ENCODE results near the gene RYR3.

The RYR3 gene

GRCh38 chr15:33384307-33384706 lies 73.5 kb downstream of the RYR3 start:
- Histone ChIP-seq H2AK5ac (ENCODE audit: low read length, severe bottlenecking) (no peak overlapping the region), H3K4me1 (ENCODE audit: control insufficient read depth, insufficient read depth, low read depth, low read length) (peaks cover 1% of the 10 kb centered on the region), H2BK5ac (ENCODE audit: low read depth, low read length, poor library complexity, severe bottlenecking) (no peak overlapping the region), H3K14ac (ENCODE audit: low read length in 2 of 2) (no peak overlapping the region), H3K4me2 (ENCODE audit: low read length, poor library complexity, severe bottlenecking) (no peak overlapping the region), H3K23ac (ENCODE audit: low read length in 2 of 2) (no peak overlapping the region), H3K27me3 (ENCODE audit: control insufficient read depth in 1 of 2, insufficient read depth in 1 of 2, low read length in 2 of 2) (peaks cover 5 to 13% of the 10 kb centered on the region in 2 experiments), H3K9me3 (ENCODE audit: control insufficient read depth, low read length) (no peaks in the 10 kb centered on the region), H2BK120ac (ENCODE audit: low read depth, low read length) (no peak overlapping the region), H3K9ac (ENCODE audit: low read length) (no peak overlapping the region), H3K36me3 (ENCODE audit: control insufficient read depth in 1 of 2, insufficient read depth in 2 of 2, low read depth in 1 of 2, low read length in 2 of 2) (no peaks in the 10 kb centered on the region), H4K91ac (ENCODE audit: low read length) (no peak overlapping the region), H3K27ac (ENCODE audit: low read length, poor library complexity, severe bottlenecking) (no peak overlapping the region), H4K8ac (ENCODE audit: low read length) (no peak overlapping the region), H2BK12ac (ENCODE audit: low read length in 2 of 2) (no peak overlapping the region), H2BK15ac (ENCODE audit: low read depth, poor library complexity, severe bottlenecking) (no peak overlapping the region), H3K4me3 (ENCODE audit: insufficient read depth in 1 of 2, low read depth in 1 of 2, low read length in 2 of 2) (no peak overlapping the region), H2AFZ (ENCODE audit: low read depth, low read length) (no peak overlapping the region), H3K79me1 (replicated peaks; ENCODE audit: low read length, poor library complexity, severe bottlenecking) (no peaks in the 10 kb centered on the region), H3K4ac (ENCODE audit: low read depth in 1 of 2, low read length in 2 of 2) (no peak overlapping the region), H3K18ac (ENCODE audit: low read depth in 1 of 2, low read length in 2 of 2) (no peak overlapping the region)
- 90% methylated on average over 3 of the region's 3 CpGs for WGBS
- DNase-seq: no peak

DNA sequence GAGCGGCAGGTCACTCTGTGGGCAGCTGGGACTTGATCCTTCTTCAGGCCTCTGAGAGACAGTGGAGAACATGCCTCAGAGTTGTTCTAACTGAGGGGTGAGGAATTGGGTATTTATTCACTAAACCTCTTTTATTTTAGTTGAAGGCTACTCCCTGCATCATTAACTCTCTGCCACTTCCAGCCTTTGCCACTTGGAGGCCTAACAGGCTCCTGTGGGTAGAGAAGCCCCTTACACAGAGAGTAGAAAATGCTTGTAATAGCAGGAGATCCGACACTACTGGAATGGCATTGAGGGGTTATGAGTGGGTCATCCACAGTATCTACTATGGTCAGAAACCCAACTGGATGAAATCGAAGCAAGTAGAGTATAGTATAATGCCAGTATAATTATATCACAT lies 81.7 kb downstream of the RYR3 start:
- WGBS: 92% methylated on average over 2 of the region's 3 CpGs
- Histone ChIP-seq H4K8ac (ENCODE audit: low read length) (no peak overlapping the region), H2BK120ac (ENCODE audit: low read depth, low read length) (no peak overlapping the region)

GRCh38 chr15:33393546-33393945 lies 82.8 kb downstream of the RYR3 start:
- Histone ChIP-seq H3K4me1 (ENCODE audit: control insufficient read depth, insufficient read depth, low read depth, low read length) (peaks cover under 1% of the 10 kb centered on the region), H3K4me2 (ENCODE audit: low read length, poor library complexity, severe bottlenecking) (no peak overlapping the region), H3K9me3 (ENCODE audit: control insufficient read depth, low read length) (no peaks in the 10 kb centered on the region), H2BK120ac (ENCODE audit: low read depth, low read length) (no peak overlapping the region), H3K27ac (ENCODE audit: low read length, poor library complexity, severe bottlenecking) (no peak overlapping the region), H2AFZ (ENCODE audit: low read depth, low read length) (no peak overlapping the region), H3K23ac (ENCODE audit: low read length in 2 of 2) (no peak overlapping the region), H3K36me3 (ENCODE audit: control insufficient read depth in 1 of 2, insufficient read depth in 2 of 2, low read depth in 1 of 2, low read length in 2 of 2) (no peaks in the 10 kb centered on the region), H3K4me3 (ENCODE audit: insufficient read depth in 1 of 2, low read depth in 1 of 2, low read length in 2 of 2) (no peak overlapping the region), H2BK15ac (ENCODE audit: low read depth, poor library complexity, severe bottlenecking) (no peak overlapping the region), H3K79me1 (replicated peaks; ENCODE audit: low read length, poor library complexity, severe bottlenecking) (peaks cover 5% of the 10 kb centered on the region), H2AK5ac (ENCODE audit: low read length, severe bottlenecking) (no peak overlapping the region), H3K27me3 (ENCODE audit: control insufficient read depth in 1 of 2, insufficient read depth in 1 of 2, low read length in 2 of 2) (peaks cover 14 to 41% of the 10 kb centered on the region in 2 experiments), H3K4ac (ENCODE audit: low read depth in 1 of 2, low read length in 2 of 2) (no peak overlapping the region), H4K91ac (ENCODE audit: low read length) (no peak overlapping the region), H2BK5ac (ENCODE audit: low read depth, low read length, poor library complexity, severe bottlenecking) (no peak overlapping the region), H4K8ac (ENCODE audit: low read length) (no peak overlapping the region), H3K14ac (ENCODE audit: low read length in 2 of 2) (no peak overlapping the region), H3K18ac (ENCODE audit: low read depth in 1 of 2, low read length in 2 of 2) (no peak overlapping the region), H3K9ac (ENCODE audit: low read length) (no peak overlapping the region), H2BK12ac (ENCODE audit: low read length in 2 of 2) (no peak overlapping the region)
- DNase-seq: no peak
- WGBS: 82% methylated on average over 6 of the region's 6 CpGs

More for the DNA sequence above, 81.7 kb downstream of the RYR3 start:
- no peaks in the 10 kb centered on the region for H3K36me3 ChIP-seq (ENCODE audit: control insufficient read depth in 1 of 2, insufficient read depth in 2 of 2, low read depth in 1 of 2, low read length in 2 of 2)
- H4K91ac ChIP-seq (ENCODE audit: low read length): no peak overlapping the region
- no peak for DNase-seq
- H3K4me2 ChIP-seq (ENCODE audit: low read length, poor library complexity, severe bottlenecking): no peak overlapping the region
- H2AFZ ChIP-seq (ENCODE audit: low read depth, low read length): no peak overlapping the region
- no peak overlapping the region for H3K4ac ChIP-seq (ENCODE audit: low read depth in 1 of 2, low read length in 2 of 2)
- H3K27ac ChIP-seq (ENCODE audit: low read length, poor library complexity, severe bottlenecking): no peak overlapping the region
- H3K9ac ChIP-seq (ENCODE audit: low read length): no peak overlapping the region
- no peak overlapping the region for H3K4me3 ChIP-seq (ENCODE audit: insufficient read depth in 1 of 2, low read depth in 1 of 2, low read length in 2 of 2)
- H3K9me3 ChIP-seq (ENCODE audit: control insufficient read depth, low read length): no peaks in the 10 kb centered on the region
- no peak overlapping the region for H3K14ac ChIP-seq (ENCODE audit: low read length in 2 of 2)
- H3K79me1 ChIP-seq (replicated peaks; ENCODE audit: low read length, poor library complexity, severe bottlenecking): peaks cover 3% of the 10 kb centered on the region
- no peak overlapping the region for H3K23ac ChIP-seq (ENCODE audit: low read length in 2 of 2)
- no peak overlapping the region for H2BK12ac ChIP-seq (ENCODE audit: low read length in 2 of 2)
- peaks cover 14 to 42% of the 10 kb centered on the region in 2 experiments for H3K27me3 ChIP-seq (ENCODE audit: control insufficient read depth in 1 of 2, insufficient read depth in 1 of 2, low read length in 2 of 2)
- no peaks in the 10 kb centered on the region for H3K4me1 ChIP-seq (ENCODE audit: control insufficient read depth, insufficient read depth, low read depth, low read length)
- no peak overlapping the region for H2AK5ac ChIP-seq (ENCODE audit: low read length, severe bottlenecking)
- no peak overlapping the region for H3K18ac ChIP-seq (ENCODE audit: low read depth in 1 of 2, low read length in 2 of 2)
- no peak overlapping the region for H2BK15ac ChIP-seq (ENCODE audit: low read depth, poor library complexity, severe bottlenecking)
- H2BK5ac ChIP-seq (ENCODE audit: low read depth, low read length, poor library complexity, severe bottlenecking): no peak overlapping the region

DNA sequence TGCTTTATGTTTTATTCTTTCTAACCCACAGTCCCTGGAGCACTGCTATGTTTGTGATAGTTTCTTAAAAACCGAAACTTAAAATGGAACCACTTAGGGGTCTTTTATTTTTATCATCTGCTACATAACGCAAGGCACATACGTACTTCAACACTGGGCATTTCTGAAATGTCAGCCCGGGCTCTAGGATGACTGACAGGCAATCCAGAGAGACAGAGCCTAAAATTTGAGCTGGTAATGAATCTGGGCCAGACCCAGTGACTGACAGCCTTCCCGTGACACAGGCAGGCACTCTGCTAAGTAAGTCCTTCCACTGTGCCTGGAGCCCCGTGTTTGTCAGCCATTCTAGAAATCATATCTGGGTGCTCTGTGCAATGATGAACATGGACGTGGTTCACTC lies 84.6 kb downstream of the RYR3 start:
- no peak overlapping the region for H3K23ac ChIP-seq (ENCODE audit: low read length in 2 of 2)
- no peak overlapping the region for H4K8ac ChIP-seq (ENCODE audit: low read length)
- no peak overlapping the region for H2BK12ac ChIP-seq (ENCODE audit: low read length in 2 of 2)
- H3K4ac ChIP-seq (ENCODE audit: low read depth in 1 of 2, low read length in 2 of 2): no peak overlapping the region
- no peak overlapping the region for H2AK5ac ChIP-seq (ENCODE audit: low read length, severe bottlenecking)
- H3K4me2 ChIP-seq (ENCODE audit: low read length, poor library complexity, severe bottlenecking): no peak overlapping the region
- DNase-seq: no peak
- H3K9me3 ChIP-seq (ENCODE audit: control insufficient read depth, low read length): no peaks in the 10 kb centered on the region
- no peak overlapping the region for H3K9ac ChIP-seq (ENCODE audit: low read length)
- H2BK120ac ChIP-seq (ENCODE audit: low read depth, low read length): no peak overlapping the region
- no peak overlapping the region for H3K14ac ChIP-seq (ENCODE audit: low read length in 2 of 2)
- H3K18ac ChIP-seq (ENCODE audit: low read depth in 1 of 2, low read length in 2 of 2): no peak overlapping the region
- no peak overlapping the region for H2BK15ac ChIP-seq (ENCODE audit: low read depth, poor library complexity, severe bottlenecking)
- H2BK5ac ChIP-seq (ENCODE audit: low read depth, low read length, poor library complexity, severe bottlenecking): no peak overlapping the region
- no peak overlapping the region for H3K27ac ChIP-seq (ENCODE audit: low read length, poor library complexity, severe bottlenecking)
- H3K4me1 ChIP-seq (ENCODE audit: control insufficient read depth, insufficient read depth, low read depth, low read length): peaks cover 3% of the 10 kb centered on the region
- WGBS: 78% methylated on average over 7 of the region's 7 CpGs
- H3K4me3 ChIP-seq (ENCODE audit: insufficient read depth in 1 of 2, low read depth in 1 of 2, low read length in 2 of 2): no peak overlapping the region
- no peaks in the 10 kb centered on the region for H3K36me3 ChIP-seq (ENCODE audit: control insufficient read depth in 1 of 2, insufficient read depth in 2 of 2, low read depth in 1 of 2, low read length in 2 of 2)
- no peak overlapping the region for H4K91ac ChIP-seq (ENCODE audit: low read length)
- H3K79me1 ChIP-seq (replicated peaks; ENCODE audit: low read length, poor library complexity, severe bottlenecking): peaks cover 9% of the 10 kb centered on the region
- H3K27me3 ChIP-seq (ENCODE audit: control insufficient read depth in 1 of 2, insufficient read depth in 1 of 2, low read length in 2 of 2): peaks cover 14 to 50% of the 10 kb centered on the region in 2 experiments
- no peak overlapping the region for H2AFZ ChIP-seq (ENCODE audit: low read depth, low read length)

Data from mesenchymal stem cell (in vitro differentiated cells and primary cell).